Retinal pigment epithelial cell (primary cell): ENCODE results near the gene TNS1.
"Not testable (repeated sequence)": the region's sequence is repeated elsewhere in the genome, so short reads cannot be mapped to it uniquely, and the experiment has no call there.

Source experiments
- DNase-seq: peaks from one replicate; pipeline ENCODE4 v3.0.0-alpha.2; 2010; ENCODE audit warnings: low read depth
- H3K4me3 ChIP-seq: 2 replicates; pipeline ENCODE4 v1.5.1; 2011; ENCODE audit warnings: mild to moderate bottlenecking, low read length, control low read depth, moderate library complexity
- TF ChIP-seq, protein P1 (sequence below): conservative IDR thresholded peaks from 2 replicates; pipeline ENCODE4 v1.5.1; 2011; ENCODE audit warnings: low read depth, low read length, control low read depth, inconsistent platforms

Gene TNS1

DNA sequence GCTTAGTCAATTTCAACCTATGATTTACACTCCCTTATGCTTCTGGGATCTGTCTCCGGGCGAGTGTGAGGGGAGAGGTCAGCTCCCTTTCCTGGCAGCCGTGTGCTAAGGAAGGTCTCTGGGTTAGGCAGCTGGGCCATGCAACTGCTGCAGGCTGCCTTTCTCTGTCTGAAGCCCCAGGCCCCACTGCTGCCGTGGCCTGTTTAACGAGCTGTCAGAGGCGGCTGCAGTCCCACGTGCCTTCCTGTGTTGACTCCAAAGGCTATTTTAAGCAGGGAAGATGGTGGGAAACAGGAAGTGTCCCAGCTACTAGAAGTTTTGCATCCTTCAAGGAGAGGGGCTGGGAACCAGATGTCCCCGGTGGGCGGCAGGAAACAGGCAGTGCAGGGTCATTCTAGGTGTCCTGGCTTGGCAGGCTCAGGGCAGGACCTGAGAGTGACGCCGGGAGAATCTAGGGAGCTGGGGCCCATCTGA lies 186.4 kb downstream of the TNS1 start:
- TF ChIP-seq, protein P1, sequence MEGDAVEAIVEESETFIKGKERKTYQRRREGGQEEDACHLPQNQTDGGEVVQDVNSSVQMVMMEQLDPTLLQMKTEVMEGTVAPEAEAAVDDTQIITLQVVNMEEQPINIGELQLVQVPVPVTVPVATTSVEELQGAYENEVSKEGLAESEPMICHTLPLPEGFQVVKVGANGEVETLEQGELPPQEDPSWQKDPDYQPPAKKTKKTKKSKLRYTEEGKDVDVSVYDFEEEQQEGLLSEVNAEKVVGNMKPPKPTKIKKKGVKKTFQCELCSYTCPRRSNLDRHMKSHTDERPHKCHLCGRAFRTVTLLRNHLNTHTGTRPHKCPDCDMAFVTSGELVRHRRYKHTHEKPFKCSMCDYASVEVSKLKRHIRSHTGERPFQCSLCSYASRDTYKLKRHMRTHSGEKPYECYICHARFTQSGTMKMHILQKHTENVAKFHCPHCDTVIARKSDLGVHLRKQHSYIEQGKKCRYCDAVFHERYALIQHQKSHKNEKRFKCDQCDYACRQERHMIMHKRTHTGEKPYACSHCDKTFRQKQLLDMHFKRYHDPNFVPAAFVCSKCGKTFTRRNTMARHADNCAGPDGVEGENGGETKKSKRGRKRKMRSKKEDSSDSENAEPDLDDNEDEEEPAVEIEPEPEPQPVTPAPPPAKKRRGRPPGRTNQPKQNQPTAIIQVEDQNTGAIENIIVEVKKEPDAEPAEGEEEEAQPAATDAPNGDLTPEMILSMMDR = no peak
- DNase-seq = no peak
- no peak overlapping the region for H3K4me3 ChIP-seq

DNA sequence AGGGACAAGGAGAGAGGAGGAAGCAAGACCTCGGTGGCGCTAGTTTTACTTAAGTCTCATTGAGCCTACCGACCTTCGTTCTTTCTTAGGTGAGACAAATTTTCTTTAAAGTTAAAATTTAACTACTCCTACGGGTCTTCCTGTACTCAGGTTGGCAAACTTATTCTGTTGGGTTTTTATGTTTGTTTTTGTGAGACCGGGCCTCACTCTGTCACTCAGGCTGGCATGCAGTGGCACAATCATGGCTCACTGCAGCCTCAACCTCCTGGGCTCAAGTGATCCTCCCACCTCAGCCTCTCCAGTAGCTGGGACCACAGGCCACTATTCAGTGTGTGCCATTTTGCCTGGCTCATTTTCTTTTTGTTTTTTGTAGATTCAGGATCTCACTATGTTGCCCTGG lies 189.0 kb downstream of the TNS1 start:
- no peak for DNase-seq
- TF ChIP-seq, protein P1 = no peak
- no peak overlapping the region for H3K4me3 ChIP-seq

DNA sequence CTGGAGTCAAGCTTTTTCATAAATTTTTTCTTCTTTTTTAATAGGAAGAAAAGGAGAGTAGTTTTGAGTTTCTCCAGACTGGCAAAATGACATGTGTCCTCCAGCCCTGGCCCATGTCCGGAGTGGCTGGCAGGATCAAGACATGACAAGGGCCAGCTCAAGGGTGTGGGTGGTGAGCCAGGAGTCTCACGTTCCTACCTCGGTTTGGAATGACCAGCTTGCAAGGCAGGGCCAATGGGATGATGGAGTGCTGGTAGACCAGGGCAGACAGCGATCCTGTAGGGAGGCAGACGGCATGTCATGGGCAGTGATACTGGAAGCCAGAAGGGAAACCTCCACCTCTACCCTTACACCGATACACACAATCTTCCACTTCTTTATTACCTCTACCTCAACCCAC lies 190.6 kb downstream of the TNS1 start:
- TF ChIP-seq, protein P1 = no peak
- H3K4me3 ChIP-seq = no peak overlapping the region
- DNase-seq = no peak

DNA sequence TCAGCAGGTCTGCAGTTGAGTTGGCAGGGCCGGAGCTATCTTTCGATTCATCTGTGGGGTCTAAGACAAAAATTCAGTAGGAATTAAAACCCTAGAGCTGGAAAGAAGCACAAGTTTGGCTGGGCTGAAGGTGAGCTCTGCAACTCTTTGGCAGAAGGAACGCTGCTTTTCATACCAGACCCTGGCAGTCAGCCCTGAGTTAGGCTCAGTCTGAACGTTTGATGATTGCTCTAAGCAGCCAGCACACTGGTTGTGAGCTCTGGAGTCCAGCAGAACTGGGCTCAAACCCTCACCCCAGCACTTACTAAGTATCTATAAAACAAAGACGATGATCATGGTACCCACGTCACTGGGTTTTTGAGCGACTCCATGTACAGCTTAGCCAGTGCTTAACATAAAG lies 192.5 kb downstream of the TNS1 start:
- no peak for DNase-seq
- H3K4me3 ChIP-seq = no peak overlapping the region
- TF ChIP-seq, protein P1 = no peak

DNA sequence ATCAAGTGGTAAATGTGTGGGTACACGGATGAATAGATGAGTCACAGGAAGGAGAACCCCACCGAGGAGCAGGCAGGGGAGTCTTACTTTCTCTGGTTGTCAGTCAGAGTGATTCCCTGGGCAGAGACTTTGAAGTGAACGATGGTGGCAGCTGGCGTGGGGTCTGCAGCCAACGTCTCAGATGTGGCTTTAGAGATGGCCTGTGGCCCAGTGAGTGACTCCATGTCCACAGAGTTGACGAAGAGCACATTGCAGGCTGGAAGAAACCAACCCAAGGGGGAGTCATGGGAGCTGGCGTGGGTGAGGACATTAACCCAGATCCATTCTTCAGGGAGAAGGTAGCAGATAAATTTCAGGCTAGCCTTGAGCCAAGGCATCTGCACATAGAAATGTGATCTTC lies 193.1 kb downstream of the TNS1 start:
- DNase-seq = no peak
- TF ChIP-seq, protein P1 = no peak
- no peak overlapping the region for H3K4me3 ChIP-seq

DNA sequence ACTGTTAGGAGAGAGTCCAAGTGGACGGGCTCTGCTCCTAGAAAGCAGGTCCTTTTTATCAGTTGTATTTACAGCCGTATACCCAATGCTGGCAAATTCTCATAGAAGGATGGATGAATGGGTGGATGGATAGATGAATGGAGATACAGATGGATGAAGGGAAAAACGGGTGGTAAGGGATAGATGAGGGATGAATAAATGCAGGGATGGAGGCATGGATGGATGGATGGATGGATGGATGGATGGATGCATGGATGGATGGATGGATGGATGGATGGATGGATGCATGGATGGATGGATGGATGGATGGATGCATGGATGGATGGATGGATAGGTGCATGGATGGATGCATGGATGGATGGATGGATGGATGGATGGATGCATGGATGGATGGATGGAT lies 193.8 kb downstream of the TNS1 start:
- not testable (repeated sequence) for H3K4me3 ChIP-seq, DNase-seq

DNA sequence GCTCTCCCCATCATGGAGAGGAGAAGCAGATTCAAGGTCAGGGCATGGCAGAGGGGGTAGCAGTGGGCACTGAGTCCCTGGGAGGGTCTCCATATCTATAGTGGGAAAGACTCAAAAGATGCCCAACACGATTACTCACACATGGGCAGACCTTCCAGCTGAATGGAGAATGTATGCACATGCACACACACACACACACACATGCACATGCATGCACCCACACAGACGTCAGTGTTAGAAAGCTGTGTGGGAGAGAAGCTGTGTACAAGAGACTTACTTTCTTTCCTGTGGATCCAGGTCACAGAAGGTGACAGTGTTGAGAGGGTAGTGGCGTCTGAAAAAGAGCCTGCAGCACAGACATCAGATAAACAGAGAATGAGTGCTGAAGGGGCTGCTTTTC lies 194.5 kb downstream of the TNS1 start:
- no peak for DNase-seq
- H3K4me3 ChIP-seq = no peak overlapping the region
- TF ChIP-seq, protein P1 = no peak

DNA sequence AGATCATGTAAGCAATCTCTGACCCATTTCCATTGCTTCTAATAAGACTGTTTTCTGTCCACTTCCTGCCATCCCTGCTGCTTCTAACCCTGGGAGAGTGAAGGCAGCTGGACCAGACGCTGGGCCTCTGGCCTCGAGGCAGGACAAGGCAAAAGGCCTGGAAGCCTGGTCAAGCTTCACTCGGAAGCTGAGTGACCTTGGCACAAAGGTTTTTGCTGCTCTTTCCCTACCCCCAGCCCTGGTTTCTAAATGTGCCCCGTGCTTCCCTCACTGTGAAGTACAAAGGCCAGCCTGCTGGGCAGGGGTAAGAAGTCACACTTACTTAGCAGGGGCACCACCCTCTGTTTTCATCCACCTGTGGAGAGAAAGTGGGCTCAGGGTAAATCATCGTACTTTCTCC lies 195.0 kb downstream of the TNS1 start:
- no peak for DNase-seq
- H3K4me3 ChIP-seq = no peak overlapping the region
- TF ChIP-seq, protein P1 = no peak
